ENCODE results near the gene EIF3L.

The EIF3L gene

GRCh38 chr22:37807410-37808293 is 41.6 kb upstream of the EIF3L start, which contains the start of gene GCAT:
TSS of gene GCAT (plus strand) at chr22:37807934. CDS start at chr22:37807968, 34 bp downstream.
- ATAC-seq (replicated peaks) (peak; percentile 93), DNase-seq (peak; percentile 64 to 68 (median 67))
- H3K36me3 Mint-ChIP-seq (ENCODE audit: insufficient read depth), result peaks cover 3% of the 10 kb centered on the region
- peaks cover 41 to 75% of the 10 kb centered on the region in 2 donors for H3K27me3 Mint-ChIP-seq
- no peaks in the 10 kb centered on the region for H3K9me3 Mint-ChIP-seq
- peaks cover 23 to 30% of the 10 kb centered on the region in 2 donors for H3K4me1 Mint-ChIP-seq (ENCODE audit: low read depth in 2 of 2)
- peak within 1 kb of the TSS in 1 of 2 donors; percentile 32 for H3K27ac Mint-ChIP-seq
- peak within 1 kb of the TSS; percentile 70 to 74 for H3K4me3 Mint-ChIP-seq

GRCh38 chr22:37808294-37808657 is 40.9 kb upstream of the EIF3L start:
- H3K9me3 Mint-ChIP-seq, result no peaks in the 10 kb centered on the region
- peaks cover 3% of the 10 kb centered on the region for H3K36me3 Mint-ChIP-seq (ENCODE audit: insufficient read depth)
- ATAC-seq (replicated peaks), result no peak
- H3K27me3 Mint-ChIP-seq, result peaks cover 39 to 75% of the 10 kb centered on the region in 2 donors
- no peak overlapping the region for H3K27ac Mint-ChIP-seq
- DNase-seq, result no peak
- peaks cover 18 to 24% of the 10 kb centered on the region in 2 donors for H3K4me1 Mint-ChIP-seq (ENCODE audit: low read depth in 2 of 2)
- H3K4me3 Mint-ChIP-seq, result peak overlapping the region; percentile 70 to 74

- Mint-ChIP-seq H3K27ac (no peak overlapping the region), H3K27me3 (peaks cover 28 to 74% of the 10 kb centered on the region in 2 donors), H3K4me3 (peak overlapping the region in 1 of 2 donors; percentile 31), H3K36me3 (ENCODE audit: insufficient read depth) (no peaks in the 10 kb centered on the region), H3K9me3 (no peaks in the 10 kb centered on the region), H3K4me1 (ENCODE audit: low read depth in 2 of 2) (peaks cover 11 to 19% of the 10 kb centered on the region in 2 donors)
- no peak for DNase-seq
- ATAC-seq (replicated peaks), result no peak
Observed at GRCh38 chr22:37809672-37810333, 39.4 kb upstream of the EIF3L start.

GRCh38 chr22:37811867-37812266 is 37.4 kb upstream of the EIF3L start:
- no peak for ATAC-seq (replicated peaks)
- Mint-ChIP-seq H3K4me1 (ENCODE audit: low read depth in 2 of 2) (peaks cover 6 to 9% of the 10 kb centered on the region in 2 donors), H3K36me3 (ENCODE audit: insufficient read depth) (peaks cover 3% of the 10 kb centered on the region), H3K27ac (no peak overlapping the region), H3K4me3 (no peak overlapping the region), H3K9me3 (no peaks in the 10 kb centered on the region), H3K27me3 (peaks cover 13 to 71% of the 10 kb centered on the region in 2 donors)
- DNase-seq, result no peak

GRCh38 chr22:37812869-37813678 is 36.1 kb upstream of the EIF3L start:
- H3K27me3 Mint-ChIP-seq, result peaks cover 13 to 64% of the 10 kb centered on the region in 2 donors
- peaks cover 3 to 8% of the 10 kb centered on the region in 2 donors for H3K4me1 Mint-ChIP-seq (ENCODE audit: low read depth in 2 of 2)
- ATAC-seq (replicated peaks), result no peak
- peaks cover 3% of the 10 kb centered on the region for H3K36me3 Mint-ChIP-seq (ENCODE audit: insufficient read depth)
- no peaks in the 10 kb centered on the region for H3K9me3 Mint-ChIP-seq
- DNase-seq, result no peak
- H3K4me3 Mint-ChIP-seq, result no peak overlapping the region
- H3K27ac Mint-ChIP-seq, result no peak overlapping the region

GRCh38 chr22:37815593-37815992 is 33.6 kb upstream of the EIF3L start:
- peaks cover 0 to 10% of the 10 kb centered on the region in 2 donors for H3K4me1 Mint-ChIP-seq (ENCODE audit: low read depth in 2 of 2)
- ATAC-seq (replicated peaks) (no peak), DNase-seq (no peak)
- H3K9me3 Mint-ChIP-seq, result no peaks in the 10 kb centered on the region
- H3K27me3 Mint-ChIP-seq, result peaks cover 20 to 60% of the 10 kb centered on the region in 2 donors
- no peak overlapping the region for H3K4me3 Mint-ChIP-seq
- H3K27ac Mint-ChIP-seq, result no peak overlapping the region
- peaks cover 3% of the 10 kb centered on the region for H3K36me3 Mint-ChIP-seq (ENCODE audit: insufficient read depth)

GRCh38 chr22:37816543-37817180 is 32.6 kb upstream of the EIF3L start:
- DNase-seq (no peak), ATAC-seq (replicated peaks) (no peak)
- no peak overlapping the region for H3K27ac Mint-ChIP-seq
- peaks cover 21 to 69% of the 10 kb centered on the region in 2 donors for H3K27me3 Mint-ChIP-seq
- H3K4me1 Mint-ChIP-seq (ENCODE audit: low read depth in 2 of 2), result peaks cover 0 to 10% of the 10 kb centered on the region in 2 donors
- no peak overlapping the region for H3K4me3 Mint-ChIP-seq
- H3K36me3 Mint-ChIP-seq (ENCODE audit: insufficient read depth), result peaks cover 3% of the 10 kb centered on the region
- H3K9me3 Mint-ChIP-seq, result no peaks in the 10 kb centered on the region

- Mint-ChIP-seq H3K4me3 (peak overlapping the region; percentile 44 to 62), H3K36me3 (ENCODE audit: insufficient read depth) (peaks cover 3% of the 10 kb centered on the region), H3K4me1 (ENCODE audit: low read depth in 2 of 2) (peaks cover 0 to 10% of the 10 kb centered on the region in 2 donors), H3K27ac (no peak overlapping the region), H3K9me3 (no peaks in the 10 kb centered on the region), H3K27me3 (peaks cover 13 to 70% of the 10 kb centered on the region in 2 donors)
- peak; percentile 83 for ATAC-seq (replicated peaks)
- DNase-seq, result peak; percentile 81 to 82 (median 81)
Observed at GRCh38 chr22:37817705-37818408, 31.4 kb upstream of the EIF3L start.

- DNase-seq (peak; percentile 54 to 60 (median 54)), ATAC-seq (replicated peaks) (peak; percentile 76)
- H3K27ac Mint-ChIP-seq, result peak overlapping the region in 1 of 2 donors; percentile 28
- peaks cover 3% of the 10 kb centered on the region for H3K36me3 Mint-ChIP-seq (ENCODE audit: insufficient read depth)
- H3K9me3 Mint-ChIP-seq, result no peaks in the 10 kb centered on the region
- H3K27me3 Mint-ChIP-seq, result peaks cover 18 to 70% of the 10 kb centered on the region in 2 donors
- H3K4me1 Mint-ChIP-seq (ENCODE audit: low read depth in 2 of 2), result peaks cover 0 to 10% of the 10 kb centered on the region in 2 donors
- peak overlapping the region; percentile 61 to 62 for H3K4me3 Mint-ChIP-seq
Observed at GRCh38 chr22:37818409-37819104, 30.7 kb upstream of the EIF3L start.

- H3K27ac Mint-ChIP-seq, result peak overlapping the region in 1 of 2 donors; percentile 28
- peak overlapping the region; percentile 61 to 62 for H3K4me3 Mint-ChIP-seq
- H3K9me3 Mint-ChIP-seq, result no peaks in the 10 kb centered on the region
- H3K36me3 Mint-ChIP-seq (ENCODE audit: insufficient read depth), result peaks cover 3% of the 10 kb centered on the region
- no peak for ATAC-seq (replicated peaks)
- H3K27me3 Mint-ChIP-seq, result peaks cover 19 to 71% of the 10 kb centered on the region in 2 donors
- no peak for DNase-seq
- peaks cover 0 to 10% of the 10 kb centered on the region in 2 donors for H3K4me1 Mint-ChIP-seq (ENCODE audit: low read depth in 2 of 2)
Observed at GRCh38 chr22:37819105-37819433, 30.1 kb upstream of the EIF3L start.

- peaks cover 19 to 64% of the 10 kb centered on the region in 2 donors for H3K27me3 Mint-ChIP-seq
- H3K4me3 Mint-ChIP-seq, result peak overlapping the region in 1 of 2 donors; percentile 42
- H3K27ac Mint-ChIP-seq, result no peak overlapping the region
- DNase-seq (no peak), ATAC-seq (replicated peaks) (no peak)
- H3K4me1 Mint-ChIP-seq (ENCODE audit: low read depth in 2 of 2), result peaks cover 0 to 13% of the 10 kb centered on the region in 2 donors
- peaks cover 3% of the 10 kb centered on the region for H3K36me3 Mint-ChIP-seq (ENCODE audit: insufficient read depth)
- H3K9me3 Mint-ChIP-seq, result no peaks in the 10 kb centered on the region
Observed at GRCh38 chr22:37820350-37820749, 28.9 kb upstream of the EIF3L start.
